ENCODE measurements around the gene CENPC.
"Not testable (repeated sequence)": the region's sequence is repeated elsewhere in the genome, so short reads cannot be mapped to it uniquely, and the experiment has no call there.

Gene CENPC

DNA sequence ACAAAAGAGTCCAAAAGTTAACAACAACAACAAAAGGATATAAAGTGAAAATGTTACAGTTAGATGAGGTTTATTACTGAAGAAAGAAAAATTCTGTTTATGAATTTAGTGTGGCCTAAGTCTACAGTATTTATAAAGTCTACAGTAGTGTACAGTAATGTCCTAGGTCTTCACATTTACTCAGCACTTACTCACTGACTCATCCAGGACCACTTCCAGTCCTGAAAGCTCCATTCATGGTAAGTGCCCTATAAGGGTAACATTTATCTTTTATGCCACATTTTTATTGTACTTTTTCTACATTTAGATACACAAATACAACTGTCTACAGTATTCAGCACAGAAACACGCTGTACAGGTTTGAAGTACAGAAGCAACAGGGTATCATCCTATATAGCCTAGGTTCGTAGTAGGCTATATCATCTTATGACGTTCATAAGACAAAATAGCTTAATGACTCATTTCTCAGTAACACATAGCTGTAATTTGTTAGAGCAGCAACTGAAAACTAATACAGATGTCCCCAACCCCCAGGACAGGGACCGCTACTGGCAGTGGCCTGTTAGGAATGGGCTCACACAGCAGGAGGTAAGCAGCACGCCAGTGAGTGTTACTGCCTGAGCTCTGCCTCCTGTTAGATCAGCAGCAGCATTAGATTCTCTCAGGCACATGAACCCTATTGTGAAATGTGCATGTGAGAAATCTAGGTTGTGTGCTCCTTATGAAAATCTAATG, 61.3 kb downstream of the CENPC start:
- no peak for TF ChIP-seq JUND (IDR thresholded peaks at IDR 0.05; ENCODE audit: low read depth)

DNA sequence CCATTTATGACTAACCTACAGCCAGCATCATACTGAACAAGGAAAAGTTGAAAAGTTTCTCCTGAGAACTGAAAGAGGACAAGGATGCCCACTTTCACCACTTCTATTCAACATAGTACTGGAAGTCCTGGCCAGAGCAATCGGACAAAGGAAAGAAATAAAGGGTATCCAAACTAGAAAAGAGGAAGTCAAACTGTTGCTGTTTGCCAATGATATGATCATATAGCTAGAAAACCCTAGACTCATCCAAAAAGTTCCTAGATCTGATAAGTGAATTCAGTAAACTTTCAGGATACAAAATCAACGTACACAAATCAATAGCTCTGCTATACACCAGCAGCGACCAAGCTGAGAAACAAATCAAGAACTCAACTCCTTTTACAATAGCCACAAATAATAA, 64.5 kb downstream of the CENPC start:
- no peak for DNase-seq (ENCODE audit: low read depth in 1 of 2, low spot score in 1 of 2)
- in situ Hi-C loops (cut with HindIII; ENCODE audit: low pct_unique_long_range_greater_than_20kb, low sequenced_read_pairs): no loop called here
- no peak for TF ChIP-seq JUND (IDR thresholded peaks at IDR 0.05; ENCODE audit: low read depth)

More for the DNA sequence above, 61.3 kb downstream of the CENPC start:
- DNase-seq (ENCODE audit: low read depth in 1 of 2, low spot score in 1 of 2): no peak
- in situ Hi-C loops (cut with HindIII; ENCODE audit: low pct_unique_long_range_greater_than_20kb, low sequenced_read_pairs): no loop called here

DNA sequence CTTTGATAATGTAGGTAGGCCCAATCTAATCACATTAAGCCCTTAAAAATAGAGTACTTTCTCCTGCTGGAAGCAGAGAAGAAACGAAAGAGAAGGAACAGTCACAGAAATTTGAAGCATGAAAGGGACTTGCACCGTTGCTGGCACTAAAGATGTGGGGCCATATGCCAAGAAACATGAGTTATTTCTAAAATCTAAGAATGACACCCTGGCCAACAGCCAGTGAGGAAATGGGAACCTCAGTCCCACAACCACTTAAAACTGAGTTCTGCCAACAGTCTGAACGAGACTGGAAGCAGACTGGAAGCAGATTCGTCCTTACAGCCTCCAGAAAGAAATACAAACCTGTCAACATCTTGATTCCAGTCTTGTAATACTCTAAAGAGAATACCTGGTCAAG, 70.1 kb downstream of the CENPC start:
- in situ Hi-C loops (cut with HindIII; ENCODE audit: low pct_unique_long_range_greater_than_20kb, low sequenced_read_pairs): no loop called here
- no peak for DNase-seq (ENCODE audit: low read depth in 1 of 2, low spot score in 1 of 2)
- no peak for TF ChIP-seq JUND (IDR thresholded peaks at IDR 0.05; ENCODE audit: low read depth)

DNA sequence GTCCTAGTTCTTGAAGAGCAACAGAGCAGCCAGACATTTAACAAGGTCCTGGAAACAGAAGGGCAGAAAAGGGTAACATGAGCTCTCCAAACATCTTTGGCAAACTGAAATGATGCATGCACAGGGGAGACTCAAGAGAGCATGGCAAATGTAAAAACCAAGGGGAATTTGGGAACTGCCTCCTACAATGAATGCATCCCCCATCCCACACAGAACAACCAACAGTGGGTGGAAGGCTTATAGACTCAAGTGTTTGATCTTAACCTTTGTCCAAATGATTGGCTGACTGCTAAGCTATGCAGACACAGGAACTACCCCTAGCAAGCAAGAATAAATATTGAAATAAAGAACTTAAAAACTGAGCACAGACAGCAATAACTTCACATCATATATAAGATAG, 74.4 kb downstream of the CENPC start:
- in situ Hi-C loops (cut with HindIII; ENCODE audit: low pct_unique_long_range_greater_than_20kb, low sequenced_read_pairs): no loop called here
- no peak for DNase-seq (ENCODE audit: low read depth in 1 of 2, low spot score in 1 of 2)
- no peak for TF ChIP-seq JUND (IDR thresholded peaks at IDR 0.05; ENCODE audit: low read depth)

DNA sequence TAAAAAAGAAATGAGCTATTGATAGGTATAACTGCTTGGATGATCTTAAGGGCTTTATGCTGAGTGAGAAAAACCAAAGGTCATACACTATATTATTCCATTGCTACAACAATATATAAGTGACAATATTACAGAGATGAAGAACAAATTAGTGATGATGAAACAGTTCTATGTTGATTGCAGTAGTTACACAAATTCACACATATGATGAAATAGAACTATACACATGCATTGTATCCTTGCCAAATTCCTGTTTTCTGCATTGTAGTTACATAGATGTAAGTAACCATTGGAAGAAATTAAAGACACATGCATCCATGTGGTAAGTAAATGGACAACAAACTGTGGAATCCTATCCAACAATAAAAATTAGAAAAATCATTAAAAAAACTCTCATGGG, 76.5 kb downstream of the CENPC start:
- in situ Hi-C loops (cut with HindIII; ENCODE audit: low pct_unique_long_range_greater_than_20kb, low sequenced_read_pairs): no loop called here
- TF ChIP-seq JUND (IDR thresholded peaks at IDR 0.05; ENCODE audit: low read depth): no peak
- DNase-seq (ENCODE audit: low read depth in 1 of 2, low spot score in 1 of 2): no peak

DNA sequence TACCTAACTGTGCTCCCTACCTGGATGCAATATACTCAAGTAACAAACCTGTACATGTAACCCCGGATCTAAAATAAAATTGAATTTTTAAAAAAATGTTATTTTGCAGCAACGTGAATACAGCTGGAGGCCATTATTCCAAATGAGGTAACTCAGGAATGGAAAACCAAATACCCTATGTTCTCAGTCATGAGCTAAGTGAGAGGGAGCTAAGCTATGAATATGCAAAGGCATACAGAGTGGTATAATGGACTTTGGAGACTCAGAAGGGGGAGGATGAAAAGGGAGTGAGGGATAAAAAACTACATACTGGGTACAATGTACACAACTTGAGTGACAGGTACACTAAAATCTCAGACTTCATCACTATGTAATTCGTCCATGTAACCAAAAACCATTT, 78.6 kb downstream of the CENPC start:
- in situ Hi-C loops (cut with HindIII; ENCODE audit: low pct_unique_long_range_greater_than_20kb, low sequenced_read_pairs): no loop called here
- TF ChIP-seq JUND (IDR thresholded peaks at IDR 0.05; ENCODE audit: low read depth): no peak

DNA sequence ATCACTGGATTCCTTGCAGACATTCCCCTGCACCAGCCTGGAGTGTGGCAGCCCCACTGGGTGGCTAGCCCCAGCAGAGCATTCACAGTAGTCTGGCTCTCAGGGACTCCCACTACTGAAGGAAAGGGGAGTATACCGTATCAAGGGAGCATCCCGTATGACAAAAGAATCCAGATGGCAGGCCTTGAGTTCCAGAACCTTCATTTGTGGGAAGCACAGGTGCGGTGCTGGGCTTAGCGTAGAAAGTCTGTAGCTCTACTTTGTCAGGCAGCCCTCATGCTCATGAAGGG, 79.6 kb downstream of the CENPC start:
- no peak for DNase-seq (ENCODE audit: low read depth in 1 of 2, low spot score in 1 of 2)
- no peak for TF ChIP-seq JUND (IDR thresholded peaks at IDR 0.05; ENCODE audit: low read depth)

More for the DNA sequence above, 78.6 kb downstream of the CENPC start:
- no peak for DNase-seq (ENCODE audit: low read depth in 1 of 2, low spot score in 1 of 2)

DNA sequence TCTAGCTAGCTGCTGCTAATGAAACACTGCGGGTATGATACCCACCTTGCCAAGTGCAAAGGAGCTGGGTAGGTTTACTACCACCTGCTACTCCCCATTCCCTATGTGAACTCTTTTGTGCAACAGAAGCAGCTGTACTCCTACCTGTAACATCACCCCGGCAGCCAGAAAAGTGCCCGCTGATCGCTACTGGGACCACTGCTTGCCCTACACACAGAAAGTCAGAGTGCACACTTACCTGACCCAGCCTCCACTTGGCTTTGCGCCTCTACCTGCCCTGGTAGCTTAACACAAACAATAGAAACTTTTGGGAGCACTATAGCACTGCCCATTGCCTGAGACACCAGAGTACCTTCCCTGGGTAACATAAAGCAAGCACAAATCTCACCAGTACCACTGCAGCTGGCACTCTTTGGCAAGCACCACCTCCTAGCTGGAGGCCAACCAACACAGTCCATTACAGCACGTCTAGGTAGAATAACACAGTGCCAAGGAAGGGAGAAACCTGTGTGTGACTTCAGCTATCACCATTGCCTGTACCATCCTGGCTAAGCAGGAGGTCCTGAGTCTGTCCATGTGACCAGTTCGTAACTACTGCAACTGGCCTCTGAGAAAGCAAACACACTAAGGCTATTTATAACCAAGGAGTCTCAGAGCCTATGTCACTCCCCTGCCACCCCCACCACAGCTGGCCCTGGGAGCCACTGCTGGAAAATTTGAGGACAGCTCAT, 80.1 kb downstream of the CENPC start:
- in situ Hi-C loops (cut with HindIII; ENCODE audit: low pct_unique_long_range_greater_than_20kb, low sequenced_read_pairs): no loop called here
- TF ChIP-seq JUND (IDR thresholded peaks at IDR 0.05; ENCODE audit: low read depth): no peak
- no peak for DNase-seq (ENCODE audit: low read depth in 1 of 2, low spot score in 1 of 2)

More for the DNA sequence above, 79.6 kb downstream of the CENPC start:
- in situ Hi-C loops (cut with HindIII; ENCODE audit: low pct_unique_long_range_greater_than_20kb, low sequenced_read_pairs): no loop called here

DNA sequence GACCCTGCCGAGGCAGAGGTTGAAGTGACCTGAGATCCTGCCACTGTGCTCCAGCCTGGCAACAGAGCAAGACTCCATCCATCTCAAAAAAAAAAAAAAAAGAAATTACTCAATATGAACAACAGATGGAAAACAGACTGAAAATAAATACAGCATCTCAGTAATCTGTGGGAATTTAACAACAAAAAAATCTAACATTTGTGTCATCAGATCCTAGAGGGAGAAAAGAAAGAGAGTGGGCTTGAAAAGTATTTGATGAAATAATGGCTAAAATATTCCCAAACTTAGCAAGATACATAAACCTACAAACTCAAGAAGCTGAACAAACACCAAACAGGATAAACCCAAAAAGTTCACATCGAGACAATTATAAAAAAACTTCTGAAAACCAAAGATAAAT, 84.7 kb downstream of the CENPC start:
- in situ Hi-C loops (cut with HindIII; ENCODE audit: low pct_unique_long_range_greater_than_20kb, low sequenced_read_pairs): no loop called here

DNA sequence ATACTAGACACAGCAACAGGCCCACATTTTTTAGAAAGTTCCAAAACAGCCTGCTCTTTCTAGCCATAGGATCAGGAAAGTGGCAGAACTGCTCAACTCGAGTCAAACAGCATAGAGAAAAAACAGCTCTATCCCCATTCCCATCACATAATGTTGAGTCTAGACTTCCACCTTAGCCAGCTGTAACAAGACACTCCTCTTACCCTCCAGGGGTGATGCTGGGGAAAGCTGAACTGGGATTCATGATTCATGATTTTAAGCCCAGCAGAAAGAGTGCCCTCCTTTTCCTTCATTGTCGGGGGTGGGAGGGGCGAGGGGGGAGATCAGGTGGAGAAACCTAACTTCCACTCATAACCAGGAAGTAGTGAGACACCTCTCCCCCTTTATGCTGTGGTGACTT, 86.1 kb downstream of the CENPC start:
- no peak for TF ChIP-seq JUND (IDR thresholded peaks at IDR 0.05; ENCODE audit: low read depth)
- in situ Hi-C loops (cut with HindIII; ENCODE audit: low pct_unique_long_range_greater_than_20kb, low sequenced_read_pairs): no loop called here
- no peak for DNase-seq (ENCODE audit: low read depth in 1 of 2, low spot score in 1 of 2)

More for the DNA sequence above, 84.7 kb downstream of the CENPC start:
- no peak for DNase-seq (ENCODE audit: low read depth in 1 of 2, low spot score in 1 of 2)
- TF ChIP-seq JUND (IDR thresholded peaks at IDR 0.05; ENCODE audit: low read depth): no peak

DNA sequence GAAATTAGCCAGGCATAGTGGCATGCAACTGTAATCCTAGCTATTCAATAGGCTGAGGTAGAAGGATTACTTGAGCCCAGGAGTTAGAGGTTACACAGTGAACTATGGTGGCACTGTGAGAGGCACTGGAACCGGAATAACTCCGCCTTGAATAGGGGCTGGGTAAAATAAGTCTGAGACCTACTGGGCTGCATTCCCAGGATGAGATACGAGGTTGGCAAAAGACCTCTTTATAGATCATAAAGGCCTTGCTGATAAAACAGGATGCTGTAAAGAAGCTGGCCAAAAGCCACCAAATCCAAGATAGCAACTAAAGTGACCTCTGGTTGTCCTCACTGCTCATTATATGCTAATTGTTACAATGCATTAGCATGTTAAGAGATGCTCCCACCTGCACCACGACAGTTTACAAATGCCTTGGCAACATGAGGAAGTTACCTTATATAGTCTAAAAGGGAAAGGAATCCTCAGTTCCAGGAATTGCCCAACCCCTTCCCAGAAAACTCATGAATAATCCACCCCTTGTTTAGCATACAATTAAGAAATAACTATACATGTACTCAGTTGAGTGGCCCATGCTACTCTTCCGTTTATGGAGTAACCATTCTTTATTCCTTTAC, 88.6 kb downstream of the CENPC start:
- no peak for DNase-seq (ENCODE audit: low read depth in 1 of 2, low spot score in 1 of 2)
- in situ Hi-C loops (cut with HindIII; ENCODE audit: low pct_unique_long_range_greater_than_20kb, low sequenced_read_pairs): no loop called here
- TF ChIP-seq JUND (IDR thresholded peaks at IDR 0.05; ENCODE audit: low read depth): no peak

DNA sequence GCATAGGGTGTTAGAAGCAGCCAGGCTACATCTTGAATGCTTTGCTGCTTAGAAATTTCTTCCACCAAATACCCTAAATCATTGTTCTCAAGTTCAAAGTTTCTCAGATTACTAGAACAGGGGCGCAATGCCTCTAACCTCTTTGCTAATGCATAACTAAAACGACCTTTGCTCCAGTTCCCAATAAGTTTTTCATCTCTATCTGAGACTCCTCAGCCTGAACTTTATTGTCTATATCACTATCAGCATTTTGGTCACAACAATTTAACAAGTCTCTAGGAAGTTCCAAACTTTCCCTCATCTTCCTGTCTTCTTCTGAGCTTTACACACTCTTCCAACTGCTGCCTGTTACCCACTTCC, 92.5 kb downstream of the CENPC start:
- in situ Hi-C loops (cut with HindIII; ENCODE audit: low pct_unique_long_range_greater_than_20kb, low sequenced_read_pairs): not testable (repeated sequence)

DNA sequence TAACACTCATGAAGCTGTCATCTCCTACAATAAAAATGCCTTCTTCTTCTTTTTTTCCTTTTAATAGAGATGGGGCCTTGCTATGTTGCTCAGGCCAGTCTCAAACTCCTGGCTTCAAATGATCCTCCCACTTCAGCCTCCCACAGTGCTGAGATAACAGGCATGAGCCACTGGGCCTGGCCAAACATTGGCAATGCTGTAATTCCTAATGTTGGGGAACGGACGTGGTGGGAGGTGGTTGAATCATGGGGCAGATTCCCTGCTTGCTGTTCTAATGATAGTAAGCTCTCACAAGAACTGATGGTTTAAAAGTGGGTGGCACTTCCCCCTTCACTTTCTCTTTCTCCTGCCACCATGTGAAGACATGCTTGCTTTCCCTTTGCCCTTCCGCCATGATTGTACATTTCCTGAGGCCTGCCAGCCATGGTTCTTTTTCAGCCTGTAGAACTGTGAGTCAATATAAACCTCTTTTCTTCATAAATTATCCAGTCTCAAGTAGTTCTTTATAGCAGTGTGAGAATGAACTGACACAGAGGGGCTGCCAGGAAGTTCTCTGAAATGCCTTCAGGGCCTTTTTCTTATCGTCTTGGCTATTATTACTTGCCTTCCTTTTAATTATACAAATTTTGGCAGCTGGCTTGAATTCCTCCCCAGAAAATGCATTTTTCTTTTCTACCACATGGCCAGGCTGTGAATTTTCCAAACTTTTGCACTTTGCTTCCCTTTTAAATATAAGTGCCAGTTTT, 93.0 kb downstream of the CENPC start:
- in situ Hi-C loops (cut with HindIII; ENCODE audit: low pct_unique_long_range_greater_than_20kb, low sequenced_read_pairs): no loop called here
- no peak for DNase-seq (ENCODE audit: low read depth in 1 of 2, low spot score in 1 of 2)
- TF ChIP-seq JUND (IDR thresholded peaks at IDR 0.05; ENCODE audit: low read depth): no peak

More for the DNA sequence above, 92.5 kb downstream of the CENPC start:
- DNase-seq (ENCODE audit: low read depth in 1 of 2, low spot score in 1 of 2): not testable (repeated sequence)

Data from T47D (cell line).